ENCODE measurements around the gene GRID1. TPM values are rescaled to one million over a fixed set of nuclear protein-coding genes. Genes with fewer than 3 reads are reported as not detected.

GRID1 gene
- total RNA-seq, 3 donors from 2014 or later: 0.61 to 1.9 (median 0.87) TPM

GRCh38 chr10:85868627-85869499, 497.7 kb downstream of the GRID1 start:
- H3K4me3 ChIP-seq: no peak overlapping the region
- H3K36me3 ChIP-seq (ENCODE audit: low read depth): no peaks in the 10 kb centered on the region
- DNase-seq (no peak), ATAC-seq (no peak)
- H3K9me3 ChIP-seq: no peaks in the 10 kb centered on the region
- no peaks in the 10 kb centered on the region for H3K4me1 ChIP-seq (ENCODE audit: low read depth)
- intact Hi-C loops (cut with DNase I, micrococcal nuclease): no loop called here
- TF ChIP-seq, protein P1, sequence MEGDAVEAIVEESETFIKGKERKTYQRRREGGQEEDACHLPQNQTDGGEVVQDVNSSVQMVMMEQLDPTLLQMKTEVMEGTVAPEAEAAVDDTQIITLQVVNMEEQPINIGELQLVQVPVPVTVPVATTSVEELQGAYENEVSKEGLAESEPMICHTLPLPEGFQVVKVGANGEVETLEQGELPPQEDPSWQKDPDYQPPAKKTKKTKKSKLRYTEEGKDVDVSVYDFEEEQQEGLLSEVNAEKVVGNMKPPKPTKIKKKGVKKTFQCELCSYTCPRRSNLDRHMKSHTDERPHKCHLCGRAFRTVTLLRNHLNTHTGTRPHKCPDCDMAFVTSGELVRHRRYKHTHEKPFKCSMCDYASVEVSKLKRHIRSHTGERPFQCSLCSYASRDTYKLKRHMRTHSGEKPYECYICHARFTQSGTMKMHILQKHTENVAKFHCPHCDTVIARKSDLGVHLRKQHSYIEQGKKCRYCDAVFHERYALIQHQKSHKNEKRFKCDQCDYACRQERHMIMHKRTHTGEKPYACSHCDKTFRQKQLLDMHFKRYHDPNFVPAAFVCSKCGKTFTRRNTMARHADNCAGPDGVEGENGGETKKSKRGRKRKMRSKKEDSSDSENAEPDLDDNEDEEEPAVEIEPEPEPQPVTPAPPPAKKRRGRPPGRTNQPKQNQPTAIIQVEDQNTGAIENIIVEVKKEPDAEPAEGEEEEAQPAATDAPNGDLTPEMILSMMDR (IDR thresholded peaks at IDR 0.05): no peak

DNA sequence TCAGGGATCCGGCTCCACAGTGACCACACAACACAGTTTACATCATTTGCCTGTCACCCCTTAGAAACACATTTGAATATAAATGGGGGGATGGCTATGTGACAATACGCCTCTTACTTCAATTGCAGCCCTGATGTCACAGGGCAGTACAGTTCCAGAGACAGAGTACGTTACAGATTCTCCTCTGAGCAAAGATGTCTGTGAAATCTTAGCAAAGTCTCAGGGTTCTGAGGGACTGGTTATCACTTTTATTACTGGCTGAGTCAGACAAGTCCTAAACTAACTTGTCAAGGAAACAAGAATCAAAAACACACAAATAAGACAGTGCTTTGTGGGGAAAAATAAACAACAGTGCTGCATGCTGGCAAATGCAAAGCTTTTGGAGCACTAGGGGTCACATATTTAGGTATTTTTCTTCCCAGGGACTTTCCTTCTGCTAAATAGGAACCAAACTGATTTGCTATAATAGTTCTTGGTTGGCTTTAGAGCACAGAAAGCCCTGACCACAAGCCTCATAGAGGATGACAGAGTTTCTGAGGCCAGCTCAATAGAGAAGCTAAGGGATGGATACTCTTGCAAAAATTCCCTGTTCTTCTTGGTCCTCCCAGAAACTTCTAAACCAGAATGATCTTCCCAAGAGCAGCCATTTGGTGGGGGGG, 501.6 kb downstream of the GRID1 start:
- intact Hi-C loops (cut with DNase I, micrococcal nuclease): no loop called here
- TF ChIP-seq, protein P1 (IDR thresholded peaks at IDR 0.05): no peak
- Histone ChIP-seq H3K4me1 (ENCODE audit: low read depth) (no peaks in the 10 kb centered on the region), H3K4me3 (no peak overlapping the region), H3K9me3 (no peaks in the 10 kb centered on the region), H3K36me3 (ENCODE audit: low read depth) (no peaks in the 10 kb centered on the region)
- DNase-seq (no peak), ATAC-seq (no peak)

- Histone ChIP-seq H3K4me1 (ENCODE audit: low read depth) (no peaks in the 10 kb centered on the region), H3K36me3 (ENCODE audit: low read depth) (no peaks in the 10 kb centered on the region), H3K4me3 (no peak overlapping the region), H3K9me3 (no peaks in the 10 kb centered on the region)
- ATAC-seq (no peak), DNase-seq (no peak)
- TF ChIP-seq, protein P1 (IDR thresholded peaks at IDR 0.05): no peak
- intact Hi-C loops (cut with DNase I, micrococcal nuclease): no loop called here
These were observed 502.4 kb downstream of the GRID1 start for GRCh38 chr10:85864173-85864549.

DNA sequence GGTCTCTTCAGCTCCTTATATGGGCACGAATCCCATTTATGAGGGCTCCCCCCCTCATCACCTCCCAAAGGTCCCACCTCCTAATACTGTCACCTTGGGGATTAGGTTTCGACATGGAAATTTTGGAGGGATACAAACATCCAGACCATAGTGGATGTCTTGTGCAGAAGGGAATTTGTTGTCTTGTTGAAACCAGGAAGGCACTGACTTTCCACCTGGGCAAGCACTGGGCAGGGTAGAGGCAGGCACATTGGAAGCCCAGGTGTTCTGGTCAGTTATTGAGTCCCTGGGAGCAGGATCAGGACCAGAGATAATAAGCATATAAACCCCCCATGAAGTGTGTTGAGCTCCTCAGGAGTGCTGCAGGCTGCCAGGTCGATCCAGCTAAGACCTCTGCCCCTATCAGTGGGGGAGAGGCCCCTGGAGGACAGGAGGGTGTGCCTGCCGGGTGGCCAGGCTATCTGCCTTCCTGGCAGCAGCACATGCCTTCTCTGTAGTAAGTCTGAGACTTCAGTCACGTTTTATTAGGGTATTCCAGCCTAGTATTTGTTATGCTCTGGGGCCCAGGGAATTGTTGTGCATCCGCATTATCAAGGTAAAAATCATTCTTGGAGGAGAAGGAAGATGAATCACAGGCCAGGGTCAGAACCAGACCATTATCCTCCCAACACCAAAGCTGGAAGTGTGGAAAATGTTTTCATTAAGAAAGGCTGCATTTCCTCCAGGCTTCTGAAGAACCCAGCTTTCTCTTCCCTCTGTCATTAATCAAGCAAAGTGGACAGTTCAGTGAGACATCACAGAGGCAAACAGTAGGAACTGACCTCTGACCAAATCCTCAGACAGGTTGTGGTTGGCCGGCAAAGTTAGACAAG, 503.1 kb downstream of the GRID1 start:
- DNase-seq (no peak), ATAC-seq (no peak)
- TF ChIP-seq, protein P1 (IDR thresholded peaks at IDR 0.05): no peak
- no peaks in the 10 kb centered on the region for H3K9me3 ChIP-seq
- H3K4me1 ChIP-seq (ENCODE audit: low read depth): no peaks in the 10 kb centered on the region
- intact Hi-C loops (cut with DNase I, micrococcal nuclease): no loop called here
- no peak overlapping the region for H3K4me3 ChIP-seq
- no peaks in the 10 kb centered on the region for H3K36me3 ChIP-seq (ENCODE audit: low read depth)

DNA sequence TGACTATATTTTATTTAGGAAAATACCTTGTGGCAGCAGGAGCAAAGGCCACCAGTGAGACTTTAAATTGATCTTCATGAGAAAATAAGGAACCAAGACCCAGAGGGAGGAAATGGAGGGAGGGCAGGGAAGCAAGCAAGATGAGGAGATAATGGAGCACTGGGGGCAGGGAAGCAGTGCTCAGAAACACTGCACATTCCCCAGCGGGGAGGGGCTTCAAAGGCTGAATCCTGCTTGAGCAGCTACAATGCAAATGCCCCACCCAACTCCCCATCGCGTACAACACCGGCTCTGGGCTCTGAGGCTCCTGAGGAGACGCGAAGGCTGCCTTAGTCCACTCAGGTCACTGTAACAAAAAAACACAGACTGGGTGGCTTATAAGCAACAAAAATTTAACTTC, 503.8 kb downstream of the GRID1 start:
- Histone ChIP-seq H3K4me3 (no peak overlapping the region), H3K9me3 (no peaks in the 10 kb centered on the region), H3K4me1 (ENCODE audit: low read depth) (no peaks in the 10 kb centered on the region), H3K36me3 (ENCODE audit: low read depth) (no peaks in the 10 kb centered on the region)
- intact Hi-C loops (cut with DNase I, micrococcal nuclease): no loop called here
- DNase-seq (no peak), ATAC-seq (no peak)
- TF ChIP-seq, protein P1 (IDR thresholded peaks at IDR 0.05): no peak
